CD14-positive monocyte (primary cell): Measurements from ENCODE around the gene ZMYND19. TPM values are rescaled to one million over a fixed set of nuclear protein-coding genes. Genes with fewer than 3 reads are reported as not detected.

Experiments
- DNase-seq, 3 donors: peaks; one replicate each; pipeline ENCODE4 v3.0.0-alpha.2; 2011 to 2022
- H2AFZ ChIP-seq: 2 replicates; pipeline ENCODE4 v1.6.0; 2012; ENCODE audit warnings: mild to moderate bottlenecking, low read depth, low read length, inconsistent platforms; ENCODE audit not compliant: insufficient read depth, poor library complexity, severe bottlenecking
- H3K27ac ChIP-seq, 2 donors: 1 replicate in 1 of 2; 2 replicates in 1 of 2; pipeline ENCODE4 v1.5.1; 2012 to 2013; ENCODE audit warnings: low read length in 2 of 2, control low read depth in 1 of 2, inconsistent platforms in 1 of 2, low read depth in 1 of 2, mild to moderate bottlenecking in 1 of 2
- H3K27me3 ChIP-seq, 2 donors: one replicate each; pipeline versions ENCODE4 v1.6.0 to v1.6.1; 2011 to 2013; ENCODE audit warnings: low read length in 2 of 2; ENCODE audit not compliant: control insufficient read depth in 2 of 2, insufficient read depth in 2 of 2
- H3K36me3 ChIP-seq, 2 donors: replicated peaks in 1 of 2; 1 replicate in 1 of 2; 2 replicates in 1 of 2; pipeline versions ENCODE4 v1.5.1 to v1.6.1; 2012 to 2013; ENCODE audit warnings: low read length in 2 of 2, control low read depth in 1 of 2, inconsistent platforms in 1 of 2, mild to moderate bottlenecking in 1 of 2; ENCODE audit not compliant: insufficient read depth in 2 of 2, control insufficient read depth in 1 of 2
- H3K4me1 ChIP-seq, 2 donors: 1 replicate in 1 of 2; 2 replicates in 1 of 2; pipeline versions ENCODE4 v1.5.1 to v1.6.1; 2012 to 2013; ENCODE audit warnings: low read length in 2 of 2, control low read depth in 1 of 2, inconsistent platforms in 1 of 2, mild to moderate bottlenecking in 1 of 2, moderate library complexity in 1 of 2; ENCODE audit not compliant: insufficient read depth in 2 of 2, control insufficient read depth in 1 of 2
- H3K4me2 ChIP-seq: replicated peaks from 2 replicates; pipeline ENCODE3; 2012; ENCODE audit warnings: low read length, moderate library complexity, mild to moderate bottlenecking; ENCODE audit not compliant: poor library complexity, severe bottlenecking; ENCODE audit errors: extremely low read depth
- H3K4me3 ChIP-seq, 3 experiments: fragments of 200-600 bp in 1 of 3; sonication (generic) in 1 of 3; replicated peaks in 1 of 3; 1 replicate in 2 of 3; 2 replicates in 1 of 3; pipeline ENCODE4 v1.5.1; 2011 to 2013; ENCODE audit warnings: low read length in 3 of 3, mild to moderate bottlenecking in 3 of 3, control low read depth in 2 of 3, low read depth in 2 of 3, inconsistent platforms in 1 of 3, moderate library complexity in 1 of 3
- H3K79me2 ChIP-seq: 2 replicates; pipeline ENCODE4 v1.6.0; 2012; ENCODE audit warnings: mild to moderate bottlenecking, control low read depth, inconsistent platforms, low read length, moderate library complexity; ENCODE audit not compliant: insufficient read depth
- H3K9ac ChIP-seq: 2 replicates; pipeline ENCODE4 v1.6.0; 2017; ENCODE audit warnings: low read length, mild to moderate bottlenecking; ENCODE audit not compliant: insufficient read depth, poor library complexity, severe bottlenecking
- H3K9me3 ChIP-seq, 2 donors: replicated peaks in 1 of 2; 1 replicate in 1 of 2; 2 replicates in 1 of 2; pipeline versions ENCODE4 v1.5.1 to v1.6.1; 2012 to 2013; ENCODE audit warnings: low read length in 2 of 2, control low read depth in 1 of 2; ENCODE audit not compliant: control insufficient read depth in 1 of 2, insufficient read depth in 1 of 2
- H4K20me1 ChIP-seq: 2 replicates; pipeline ENCODE4 v1.6.0; 2012; ENCODE audit warnings: mild to moderate bottlenecking, low read length, control low read depth, moderate library complexity; ENCODE audit not compliant: insufficient read depth
- H3K27ac Mint-ChIP-seq, 7 donors: one replicate each; pipeline ENCODE4 v1.8.0; 2020; ENCODE audit warnings: mild to moderate bottlenecking in 7 of 7, mixed read lengths in 7 of 7, moderate library complexity in 6 of 7, inconsistent platforms in 2 of 7
- H3K27me3 Mint-ChIP-seq, 3 donors: one replicate each; pipeline ENCODE4 v1.8.0; 2021 to 2022; ENCODE audit warnings: low read depth in 3 of 3, mild to moderate bottlenecking in 3 of 3, mixed read lengths in 3 of 3, moderate library complexity in 3 of 3, inconsistent platforms in 1 of 3
- H3K36me3 Mint-ChIP-seq, 2 donors: one replicate each; pipeline ENCODE4 v1.8.0; 2020; ENCODE audit warnings: mixed read lengths in 2 of 2, inconsistent platforms in 1 of 2, mild to moderate bottlenecking in 1 of 2
- H3K4me1 Mint-ChIP-seq: one replicate; pipeline ENCODE4 v1.8.0; 2020; ENCODE audit warnings: mild to moderate bottlenecking, mixed read lengths
- H3K4me3 Mint-ChIP-seq, 2 donors: one replicate each; pipeline ENCODE4 v1.8.0; 2020; ENCODE audit warnings: mild to moderate bottlenecking in 2 of 2, mixed read lengths in 2 of 2, moderate library complexity in 1 of 2
- H3K9me3 Mint-ChIP-seq, 7 donors: one replicate each; pipeline ENCODE4 v1.8.0; 2020 to 2022; ENCODE audit warnings: mixed read lengths in 7 of 7, mild to moderate bottlenecking in 6 of 7, moderate library complexity in 6 of 7, inconsistent platforms in 2 of 7
- WGBS: methylation state at CpG from one replicate; pipeline ENCODE4 v1.1.5; 2013; ENCODE audit warnings: missing lambda C conversion rate; ENCODE audit not compliant: insufficient coverage; 5-methylcytosine and 5-hydroxymethylcytosine counted together
- intact Hi-C, 2 donors: fragments of 100-400 bp; cut with micrococcal nuclease; formaldehyde crosslinking; loops; one replicate each; pipeline versions ENCODE4 v1.15.0 to v1.15.1; 2023
- polyA plus RNA-seq, 3 donors: library from polyadenylated mRNA; depleted of rRNA in 1 of 3; unstranded in 2 of 3; stranded (reverse) in 1 of 3; fragments of 300-500 nt in 2 of 3; fragments of >200 nt in 1 of 3; fragmentation: Illumina TruSeq in 2 of 3; gene quantifications; 1 replicate in 2 of 3; 2 replicates in 1 of 3; pipeline ENCODE4 v1.2.3, GENCODE V29; 2012 to 2021
- TF ChIP-seq, protein P1 (sequence below): fragments of 200-600 bp; IDR thresholded peaks from one replicate; pipeline ENCODE4 v1.8.0; 2022; ENCODE audit warnings: antibody characterized with exemption, mild to moderate bottlenecking

The ZMYND19 gene
- polyA plus RNA-seq, 3 donors: 1.9 to 12.4 (median 4.5) TPM

DNA sequence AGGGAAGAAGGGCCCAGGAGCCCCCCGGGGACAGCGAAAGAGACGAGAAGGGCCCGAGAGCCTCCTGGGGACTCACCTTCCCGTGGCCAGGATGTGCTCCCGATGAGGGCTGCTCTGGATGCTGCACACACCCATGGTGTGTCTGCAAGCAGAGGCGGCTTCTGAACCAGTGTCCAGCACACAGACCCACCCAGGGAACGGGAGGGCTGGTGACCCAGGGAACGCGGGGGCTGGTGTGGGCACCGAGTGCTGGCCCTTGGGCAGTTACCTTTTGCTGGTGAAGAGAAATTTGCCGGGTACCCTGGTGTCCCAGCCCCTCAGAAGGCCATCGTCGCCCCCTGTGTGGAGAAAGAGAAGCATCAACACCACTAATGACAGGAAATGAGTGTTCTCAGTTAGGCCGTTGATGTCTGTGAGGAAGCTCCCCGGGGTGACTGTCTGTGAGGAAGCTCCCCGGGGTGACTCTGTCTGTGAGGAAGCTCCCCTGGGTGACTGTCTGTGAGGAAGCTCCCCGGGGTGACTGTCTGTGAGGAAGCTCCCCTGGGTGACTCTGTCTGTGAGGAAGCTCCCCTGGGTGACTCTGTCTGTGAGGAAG, 25.4 kb downstream of the ZMYND19 start:
- DNase-seq: peak in 1 of 3 donors; percentile 42
- Mint-ChIP-seq H3K27ac (peak overlapping the region in 4 of 7 donors; percentile 28 to 81 (median 39)), H3K36me3 (peaks cover 35 to 53% of the 10 kb centered on the region in 2 donors), H3K4me3 (no peak overlapping the region), H3K4me1 (no peaks in the 10 kb centered on the region), H3K9me3 (peaks cover 9 to 20% (median 15%) of the 10 kb centered on the region in 7 donors), H3K27me3 (peaks cover 0 to 15% (median 2%) of the 10 kb centered on the region in 3 donors)
- Histone ChIP-seq H3K4me1 (no peaks in the 10 kb centered on the region), H3K27ac (no peak overlapping the region), H4K20me1 (peaks cover 27% of the 10 kb centered on the region), H3K9ac (no peak overlapping the region), H3K4me3 (no peak overlapping the region), H3K79me2 (no peaks in the 10 kb centered on the region), H2AFZ (no peak overlapping the region), H3K36me3 (peaks cover 26 to 41% of the 10 kb centered on the region in 2 donors), H3K9me3 (peaks cover 7 to 18% of the 10 kb centered on the region in 2 donors), H3K4me2 (no peak overlapping the region), H3K27me3 (no peaks in the 10 kb centered on the region)
- 88% methylated on average over 14 of the region's 18 CpGs for WGBS
- intact Hi-C loops: no loop called here
- TF ChIP-seq, protein P1, sequence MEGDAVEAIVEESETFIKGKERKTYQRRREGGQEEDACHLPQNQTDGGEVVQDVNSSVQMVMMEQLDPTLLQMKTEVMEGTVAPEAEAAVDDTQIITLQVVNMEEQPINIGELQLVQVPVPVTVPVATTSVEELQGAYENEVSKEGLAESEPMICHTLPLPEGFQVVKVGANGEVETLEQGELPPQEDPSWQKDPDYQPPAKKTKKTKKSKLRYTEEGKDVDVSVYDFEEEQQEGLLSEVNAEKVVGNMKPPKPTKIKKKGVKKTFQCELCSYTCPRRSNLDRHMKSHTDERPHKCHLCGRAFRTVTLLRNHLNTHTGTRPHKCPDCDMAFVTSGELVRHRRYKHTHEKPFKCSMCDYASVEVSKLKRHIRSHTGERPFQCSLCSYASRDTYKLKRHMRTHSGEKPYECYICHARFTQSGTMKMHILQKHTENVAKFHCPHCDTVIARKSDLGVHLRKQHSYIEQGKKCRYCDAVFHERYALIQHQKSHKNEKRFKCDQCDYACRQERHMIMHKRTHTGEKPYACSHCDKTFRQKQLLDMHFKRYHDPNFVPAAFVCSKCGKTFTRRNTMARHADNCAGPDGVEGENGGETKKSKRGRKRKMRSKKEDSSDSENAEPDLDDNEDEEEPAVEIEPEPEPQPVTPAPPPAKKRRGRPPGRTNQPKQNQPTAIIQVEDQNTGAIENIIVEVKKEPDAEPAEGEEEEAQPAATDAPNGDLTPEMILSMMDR: no peak

DNA sequence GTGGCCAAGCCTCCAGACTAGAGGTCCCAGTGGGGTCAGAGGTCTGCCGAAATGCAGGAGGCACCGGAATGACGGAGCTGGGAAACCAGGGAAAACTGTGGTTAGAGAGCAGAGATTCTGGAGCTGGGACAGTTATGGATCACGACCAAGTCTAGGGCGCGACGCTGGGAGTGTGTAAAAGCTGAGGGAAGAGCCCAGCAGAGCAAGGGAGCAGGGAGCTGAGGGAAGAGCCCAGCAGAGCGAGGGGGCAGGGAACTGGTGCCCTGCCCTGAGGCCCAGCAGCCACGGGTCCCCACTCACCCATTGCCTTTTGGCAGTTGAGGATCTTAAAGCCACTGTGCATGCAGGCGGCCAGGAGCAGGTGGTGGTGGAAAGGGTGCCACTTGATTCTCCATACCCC, 26.2 kb downstream of the ZMYND19 start:
- H3K4me1 Mint-ChIP-seq: no peaks in the 10 kb centered on the region
- H3K27ac Mint-ChIP-seq: peak overlapping the region in 3 of 7 donors; percentile 3 to 50 (median 30)
- TF ChIP-seq, protein P1: no peak
- Histone ChIP-seq H2AFZ (no peak overlapping the region), H3K36me3 (peaks cover 29 to 48% of the 10 kb centered on the region in 2 donors), H3K9ac (no peak overlapping the region), H3K27me3 (no peaks in the 10 kb centered on the region), H3K4me1 (no peaks in the 10 kb centered on the region), H3K9me3 (peaks cover 7 to 18% of the 10 kb centered on the region in 2 donors), H3K27ac (no peak overlapping the region), H3K4me3 (no peak overlapping the region), H3K4me2 (no peak overlapping the region), H3K79me2 (no peaks in the 10 kb centered on the region), H4K20me1 (peaks cover 22% of the 10 kb centered on the region)
- H3K27me3 Mint-ChIP-seq: peaks cover 0 to 12% (median 2%) of the 10 kb centered on the region in 3 donors
- peaks cover 9 to 21% (median 17%) of the 10 kb centered on the region in 7 donors for H3K9me3 Mint-ChIP-seq
- H3K4me3 Mint-ChIP-seq: no peak overlapping the region
- intact Hi-C loops: no loop called here
- 97% methylated on average over 8 of the region's 10 CpGs for WGBS
- DNase-seq: no peak
- peaks cover 40 to 61% of the 10 kb centered on the region in 2 donors for H3K36me3 Mint-ChIP-seq
